DMS153 (cell line): ENCODE data around the gene CENPVL1.
"Not testable (repeated sequence)": the region's sequence is repeated elsewhere in the genome, so short reads cannot be mapped to it uniquely, and the experiment has no call there.

Experiments used
- DNase-seq: peaks from one replicate; lab custom pipeline; 2025; lab: John Stamatoyannopoulos, UW

The CENPVL1 gene

GRCh38 chrX:51710277-51711164 is at the start of gene CENPVL1:
Gene CENPVL1 (plus strand): TSS chrX:51710512. CDS start chrX:51710512, 0 bp downstream.
- not testable (repeated sequence) for DNase-seq

GRCh38 chrX:51665981-51666380 is 44.3 kb upstream of the CENPVL1 start:
- no peak for DNase-seq

DNA sequence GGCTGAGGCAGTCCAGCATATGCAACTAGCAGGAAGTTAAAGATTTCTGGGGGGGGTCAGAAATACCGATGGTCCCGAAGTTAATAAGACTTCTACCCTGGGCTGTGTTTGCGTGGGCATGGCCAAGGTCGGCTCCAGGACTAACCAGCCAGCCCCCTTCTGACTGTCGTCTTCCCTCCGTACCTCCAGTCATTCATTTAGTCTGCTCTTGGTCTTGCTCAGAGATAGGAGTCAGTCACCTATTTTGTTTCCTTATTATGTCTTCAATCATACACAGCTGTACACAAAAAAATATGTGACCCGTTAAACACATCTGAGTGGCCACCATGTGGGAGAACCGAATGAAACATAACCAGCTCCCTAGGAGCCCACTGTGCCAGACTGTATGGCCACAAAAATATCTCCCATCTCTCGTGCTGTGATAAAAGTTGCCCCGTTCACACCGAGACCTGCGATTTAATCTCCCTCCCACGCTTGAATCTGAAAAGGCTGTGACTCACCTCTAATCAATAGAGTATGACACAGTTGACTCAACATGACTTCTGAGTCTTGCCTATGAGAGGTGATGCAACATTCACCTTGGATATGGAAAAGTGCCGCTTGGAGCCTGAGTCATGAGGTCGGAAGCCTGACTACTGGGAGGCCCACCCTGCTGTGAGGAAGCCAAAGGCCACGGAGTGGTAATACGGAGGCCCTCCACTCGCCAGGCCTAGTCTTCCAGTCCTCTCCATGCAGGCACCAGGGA is 30.5 kb upstream of the CENPVL1 start:
- DNase-seq = not testable (repeated sequence)

- not testable (repeated sequence) for DNase-seq
Measured at GRCh38 chrX:51681808-51682719, 28.2 kb upstream of the CENPVL1 start.

DNA sequence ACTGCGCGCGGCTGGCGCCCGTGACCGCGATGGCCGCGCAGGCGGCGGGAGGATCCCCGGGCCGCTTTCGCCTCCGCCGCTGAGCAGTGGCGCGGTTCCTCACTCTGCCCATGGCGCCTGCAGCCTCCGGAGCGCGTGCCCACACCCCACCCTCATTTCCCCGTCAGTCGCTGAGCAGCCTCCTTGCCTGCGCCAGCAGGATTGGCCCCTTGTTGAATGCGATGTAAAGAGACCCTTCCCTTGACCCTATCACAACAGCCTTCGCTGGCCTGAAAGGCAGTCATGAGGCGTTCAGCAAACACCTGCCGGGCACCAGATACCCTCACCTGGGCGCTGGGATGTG is 27.6 kb upstream of the CENPVL1 start, which contains the start of gene CENPVL2:
CENPVL2 (minus strand) TSS at position 112 of the 343 bp plus-strand sequence; CDS start at position 112, 0 bp downstream.
- DNase-seq = not testable (repeated sequence)

DNA sequence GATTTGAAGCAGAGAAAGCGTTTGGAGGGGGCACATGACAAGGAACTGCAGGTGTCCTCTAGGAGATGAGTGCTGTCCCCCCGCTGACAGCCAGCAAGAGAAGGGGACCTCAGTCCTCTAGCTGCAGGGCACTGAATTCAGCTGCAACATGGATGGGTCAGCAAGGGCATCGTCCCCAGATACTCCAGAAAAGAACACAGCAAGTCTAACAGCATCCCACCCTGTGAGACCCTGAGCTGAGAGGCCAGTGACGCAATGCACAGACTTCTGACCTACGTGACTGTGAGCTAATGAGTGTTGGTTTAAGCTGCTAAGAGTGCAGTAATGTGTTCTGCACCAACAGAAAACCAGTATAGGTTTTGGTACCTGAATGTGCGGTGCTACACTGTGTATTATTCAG is 16.1 kb upstream of the CENPVL1 start:
- no peak for DNase-seq

- no peak for DNase-seq
Measured at GRCh38 chrX:51697397-51697796, 12.9 kb upstream of the CENPVL1 start.

DNA sequence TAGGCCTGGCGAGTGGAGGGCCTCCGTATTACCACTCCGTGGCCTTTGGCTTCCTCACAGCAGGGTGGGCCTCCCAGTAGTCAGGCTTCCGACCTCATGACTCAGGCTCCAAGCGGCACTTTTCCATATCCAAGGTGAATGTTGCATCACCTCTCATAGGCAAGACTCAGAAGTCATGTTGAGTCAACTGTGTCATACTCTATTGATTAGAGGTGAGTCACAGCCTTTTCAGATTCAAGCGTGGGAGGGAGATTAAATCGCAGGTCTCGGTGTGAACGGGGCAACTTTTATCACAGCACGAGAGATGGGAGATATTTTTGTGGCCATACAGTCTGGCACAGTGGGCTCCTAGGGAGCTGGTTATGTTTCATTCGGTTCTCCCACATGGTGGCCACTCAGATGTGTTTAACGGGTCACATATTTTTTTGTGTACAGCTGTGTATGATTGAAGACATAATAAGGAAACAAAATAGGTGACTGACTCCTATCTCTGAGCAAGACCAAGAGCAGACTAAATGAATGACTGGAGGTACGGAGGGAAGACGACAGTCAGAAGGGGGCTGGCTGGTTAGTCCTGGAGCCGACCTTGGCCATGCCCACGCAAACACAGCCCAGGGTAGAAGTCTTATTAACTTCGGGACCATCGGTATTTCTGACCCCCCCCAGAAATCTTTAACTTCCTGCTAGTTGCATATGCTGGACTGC is 2.8 kb downstream of the CENPVL1 start:
- not testable (repeated sequence) for DNase-seq

DNA sequence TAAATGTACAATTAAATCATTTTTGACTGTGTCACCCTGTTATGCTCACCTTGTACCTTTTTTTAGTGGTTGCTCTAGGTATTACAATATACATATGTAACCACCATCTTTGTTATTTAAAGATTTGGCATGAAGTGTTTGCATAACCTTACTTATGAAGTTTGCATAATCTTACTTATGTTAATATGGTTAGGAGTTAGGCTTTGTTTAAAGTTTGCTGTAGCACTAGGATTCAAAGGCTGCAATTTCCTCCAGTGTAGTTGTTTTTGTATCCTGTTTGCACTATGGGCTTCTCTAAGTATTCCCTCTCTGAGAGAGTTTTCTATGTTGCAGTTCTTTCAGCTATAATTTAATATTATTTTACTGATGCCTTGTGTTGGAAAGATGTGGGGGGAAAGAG is 17.9 kb downstream of the CENPVL1 start:
- no peak for DNase-seq

GRCh38 chrX:51737091-51737490 is 26.8 kb downstream of the CENPVL1 start:
- DNase-seq = no peak

DNA sequence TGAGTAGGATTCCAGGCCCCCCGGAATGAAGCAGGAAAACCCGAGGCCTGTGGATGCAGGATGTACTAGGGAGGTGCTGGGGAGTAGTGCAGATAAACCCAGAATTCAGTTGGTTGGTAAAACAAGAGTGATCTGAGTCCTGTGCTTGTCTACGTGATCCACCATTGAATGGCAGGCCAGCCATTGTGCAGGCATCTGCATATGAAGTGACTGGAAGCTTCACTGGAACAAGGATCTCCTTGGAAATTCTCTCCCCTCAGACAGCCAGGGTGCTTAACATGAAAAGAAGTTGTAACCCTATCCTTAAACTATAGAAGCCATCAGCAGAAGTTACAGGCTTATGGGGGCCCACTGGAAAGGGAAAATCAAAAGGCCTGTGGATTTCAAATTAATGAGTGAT is 32.3 kb downstream of the CENPVL1 start:
- no peak for DNase-seq

- DNase-seq = peak; percentile 49
Measured at GRCh38 chrX:51743179-51743957, 33.1 kb downstream of the CENPVL1 start, which contains the start of gene GSPT2. Gene GSPT2 (plus strand): TSS chrX:51743442. CDS start chrX:51743627, 185 bp downstream.

DNA sequence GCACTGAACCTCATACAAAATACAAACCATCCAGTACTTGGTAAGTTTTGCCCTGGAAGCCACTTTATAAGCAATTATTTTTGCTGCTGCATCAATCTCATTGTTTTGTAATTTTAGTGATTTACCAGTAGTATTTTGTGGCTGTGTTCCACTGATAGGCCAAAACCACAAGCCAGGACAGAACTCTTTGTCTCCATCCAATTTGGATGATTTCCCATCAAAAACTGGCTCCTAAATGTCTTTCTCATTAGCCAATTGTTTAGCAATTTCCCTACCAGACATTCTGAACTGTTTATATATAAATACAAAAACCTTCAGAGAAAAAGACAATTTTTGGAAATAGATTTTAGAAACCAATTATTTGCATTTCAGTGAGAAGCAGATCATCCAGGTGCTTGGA is 37.4 kb downstream of the CENPVL1 start:
- DNase-seq = no peak

- DNase-seq = no peak
Measured at GRCh38 chrX:51759055-51759839, 48.9 kb downstream of the CENPVL1 start.

- no peak for DNase-seq
Measured at GRCh38 chrX:51760657-51761056, 50.3 kb downstream of the CENPVL1 start.
